Heart left ventricle (tissue), 13 donors: ENCODE data around the gene AKAP8.

Experiments used
- POLR2A ChIP-seq, 2 donors: fragments of 450-650 bp; IDR thresholded peaks; one replicate each; pipeline ENCODE4 v1.6.1; 2017; ENCODE audit warnings: antibody characterized with exemption in 2 of 2, mild to moderate bottlenecking in 2 of 2, moderate library complexity in 2 of 2
- TF ChIP-seq, protein P1 (sequence below), 12 donors: fragments of 200-600 bp; sonication (generic) in 4 of 12; IDR thresholded peaks; one replicate each; pipeline versions ENCODE4 v1.5.0 to v1.8.0; 2018 to 2022; ENCODE audit warnings: antibody characterized with exemption in 12 of 12, mild to moderate bottlenecking in 5 of 12
- donor health status: ischemic (EF 13 %, LVEDD 7.1; RV severe dilation, severe dysfunction).
- donor health status: DM: no; HTN: yes; CAD: no.
- donor health status: DM: no; HTN: no; CAD: no.
- donor health status: ischemic (EF 25% LVEDD 6.9; RV normal size, moderate dysfunction).
- donor health status: ischemic (EF 25% LVEDD 5.7; RV mildly dilated, moderate dysfunction).
- donor health status: ischemic (EF 35%, LVEDD 5.7; RV mildly dilated, moderate dysfunction).
- donor health status: nonischemic (EF 11% LVEDD 7.7; RV severe dilation, severe dysfunction).
- donor health status: DM: yes; HTN: yes; CAD: no.
- donor health status: PGD.
- donor health status: ischemic (EF 29% LVEDD 5.4; RV normal size, mild dysfunction).
- donor health status: nonischemic (EF 23%, LVEDD 6.1; RV moderate dilation, normal function).

DNA sequence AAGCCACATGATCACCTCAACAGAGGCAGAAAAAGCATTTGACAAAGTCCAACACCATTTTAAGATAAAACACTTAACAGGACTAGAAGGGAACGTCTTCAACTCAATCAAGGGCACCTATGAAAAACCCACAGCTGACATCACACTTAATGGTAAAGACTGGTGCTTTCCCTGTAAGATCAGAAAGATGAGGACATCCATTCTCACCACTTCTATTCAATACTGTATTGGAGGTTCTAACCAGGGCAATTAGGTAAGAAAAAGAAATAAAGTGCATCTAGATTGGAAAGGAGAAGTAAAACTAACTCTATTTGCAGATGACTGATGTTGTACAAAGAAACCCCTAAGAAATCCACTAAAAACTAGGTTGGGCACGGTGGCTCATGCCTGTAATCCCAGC lies 11.2 kb upstream of the AKAP8 start:
- TF ChIP-seq, protein P1, sequence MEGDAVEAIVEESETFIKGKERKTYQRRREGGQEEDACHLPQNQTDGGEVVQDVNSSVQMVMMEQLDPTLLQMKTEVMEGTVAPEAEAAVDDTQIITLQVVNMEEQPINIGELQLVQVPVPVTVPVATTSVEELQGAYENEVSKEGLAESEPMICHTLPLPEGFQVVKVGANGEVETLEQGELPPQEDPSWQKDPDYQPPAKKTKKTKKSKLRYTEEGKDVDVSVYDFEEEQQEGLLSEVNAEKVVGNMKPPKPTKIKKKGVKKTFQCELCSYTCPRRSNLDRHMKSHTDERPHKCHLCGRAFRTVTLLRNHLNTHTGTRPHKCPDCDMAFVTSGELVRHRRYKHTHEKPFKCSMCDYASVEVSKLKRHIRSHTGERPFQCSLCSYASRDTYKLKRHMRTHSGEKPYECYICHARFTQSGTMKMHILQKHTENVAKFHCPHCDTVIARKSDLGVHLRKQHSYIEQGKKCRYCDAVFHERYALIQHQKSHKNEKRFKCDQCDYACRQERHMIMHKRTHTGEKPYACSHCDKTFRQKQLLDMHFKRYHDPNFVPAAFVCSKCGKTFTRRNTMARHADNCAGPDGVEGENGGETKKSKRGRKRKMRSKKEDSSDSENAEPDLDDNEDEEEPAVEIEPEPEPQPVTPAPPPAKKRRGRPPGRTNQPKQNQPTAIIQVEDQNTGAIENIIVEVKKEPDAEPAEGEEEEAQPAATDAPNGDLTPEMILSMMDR (IDR thresholded peaks at IDR 0.05) = no peak
- TF ChIP-seq POLR2A (IDR thresholded peaks at IDR 0.05) = no peak
